ENCODE data around the gene HESX1. TPM values are rescaled to one million over a fixed set of nuclear protein-coding genes. Genes with fewer than 3 reads are reported as not detected.

The HESX1 gene
- polyA plus RNA-seq, 3 donors, result 2.6 to 3.6 (median 2.9) TPM

GRCh38 chr3:57169108-57169507 is 30.7 kb downstream of the HESX1 start:
- DNase-seq, result no peak

- DNase-seq, result no peak
Observed at GRCh38 chr3:57168151-57168550, 31.6 kb downstream of the HESX1 start.

GRCh38 chr3:57166660-57167059 is 33.1 kb downstream of the HESX1 start:
- DNase-seq, result no peak

- no peak for DNase-seq
Observed at GRCh38 chr3:57165641-57166040, 34.1 kb downstream of the HESX1 start.

GRCh38 chr3:57164657-57165573 is 34.9 kb downstream of the HESX1 start, which contains the start of gene IL17RD:
Gene IL17RD, minus strand, starts transcription at chr3:57165353. Its CDS starts 67 bp downstream, at chr3:57165286.
- DNase-seq, result peak; percentile 87

GRCh38 chr3:57164217-57164656 is 35.5 kb downstream of the HESX1 start:
- DNase-seq, result no peak

- DNase-seq, result no peak
Observed at GRCh38 chr3:57163751-57164150, 36.0 kb downstream of the HESX1 start.

- no peak for DNase-seq
Observed at GRCh38 chr3:57161915-57162314, 37.9 kb downstream of the HESX1 start.

- DNase-seq, result no peak
Observed at GRCh38 chr3:57160765-57161538, 38.8 kb downstream of the HESX1 start.

- no peak for DNase-seq
Observed at GRCh38 chr3:57160076-57160764, 39.6 kb downstream of the HESX1 start.

GRCh38 chr3:57158813-57159738 is 40.7 kb downstream of the HESX1 start:
- DNase-seq, result no peak

GRCh38 chr3:57158325-57158724 is 41.5 kb downstream of the HESX1 start:
- DNase-seq, result no peak

- DNase-seq, result no peak
Observed at GRCh38 chr3:57157545-57157944, 42.2 kb downstream of the HESX1 start.

GRCh38 chr3:57155310-57155643 is 44.5 kb downstream of the HESX1 start:
- DNase-seq, result no peak

- DNase-seq, result no peak
Observed at GRCh38 chr3:57154470-57155309, 45.1 kb downstream of the HESX1 start.

GRCh38 chr3:57152151-57153143 is 47.3 kb downstream of the HESX1 start:
- DNase-seq, result no peak

- DNase-seq, result no peak
Observed at GRCh38 chr3:57151749-57152148, 48.0 kb downstream of the HESX1 start.

- no peak for DNase-seq
Observed at GRCh38 chr3:57151021-57151449, 48.7 kb downstream of the HESX1 start.

- DNase-seq, result no peak
Observed at GRCh38 chr3:57150113-57150581, 49.6 kb downstream of the HESX1 start.

Data from renal pelvis (tissue), 4 donors.